NCI-H1930 (cell line): ENCODE results near the gene POLD3.

Experiments used
- DNase-seq, 2 experiments: peaks; one replicate each; lab custom pipeline; 2025; lab: John Stamatoyannopoulos, UW

Gene POLD3, protein sequence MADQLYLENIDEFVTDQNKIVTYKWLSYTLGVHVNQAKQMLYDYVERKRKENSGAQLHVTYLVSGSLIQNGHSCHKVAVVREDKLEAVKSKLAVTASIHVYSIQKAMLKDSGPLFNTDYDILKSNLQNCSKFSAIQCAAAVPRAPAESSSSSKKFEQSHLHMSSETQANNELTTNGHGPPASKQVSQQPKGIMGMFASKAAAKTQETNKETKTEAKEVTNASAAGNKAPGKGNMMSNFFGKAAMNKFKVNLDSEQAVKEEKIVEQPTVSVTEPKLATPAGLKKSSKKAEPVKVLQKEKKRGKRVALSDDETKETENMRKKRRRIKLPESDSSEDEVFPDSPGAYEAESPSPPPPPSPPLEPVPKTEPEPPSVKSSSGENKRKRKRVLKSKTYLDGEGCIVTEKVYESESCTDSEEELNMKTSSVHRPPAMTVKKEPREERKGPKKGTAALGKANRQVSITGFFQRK

DNA sequence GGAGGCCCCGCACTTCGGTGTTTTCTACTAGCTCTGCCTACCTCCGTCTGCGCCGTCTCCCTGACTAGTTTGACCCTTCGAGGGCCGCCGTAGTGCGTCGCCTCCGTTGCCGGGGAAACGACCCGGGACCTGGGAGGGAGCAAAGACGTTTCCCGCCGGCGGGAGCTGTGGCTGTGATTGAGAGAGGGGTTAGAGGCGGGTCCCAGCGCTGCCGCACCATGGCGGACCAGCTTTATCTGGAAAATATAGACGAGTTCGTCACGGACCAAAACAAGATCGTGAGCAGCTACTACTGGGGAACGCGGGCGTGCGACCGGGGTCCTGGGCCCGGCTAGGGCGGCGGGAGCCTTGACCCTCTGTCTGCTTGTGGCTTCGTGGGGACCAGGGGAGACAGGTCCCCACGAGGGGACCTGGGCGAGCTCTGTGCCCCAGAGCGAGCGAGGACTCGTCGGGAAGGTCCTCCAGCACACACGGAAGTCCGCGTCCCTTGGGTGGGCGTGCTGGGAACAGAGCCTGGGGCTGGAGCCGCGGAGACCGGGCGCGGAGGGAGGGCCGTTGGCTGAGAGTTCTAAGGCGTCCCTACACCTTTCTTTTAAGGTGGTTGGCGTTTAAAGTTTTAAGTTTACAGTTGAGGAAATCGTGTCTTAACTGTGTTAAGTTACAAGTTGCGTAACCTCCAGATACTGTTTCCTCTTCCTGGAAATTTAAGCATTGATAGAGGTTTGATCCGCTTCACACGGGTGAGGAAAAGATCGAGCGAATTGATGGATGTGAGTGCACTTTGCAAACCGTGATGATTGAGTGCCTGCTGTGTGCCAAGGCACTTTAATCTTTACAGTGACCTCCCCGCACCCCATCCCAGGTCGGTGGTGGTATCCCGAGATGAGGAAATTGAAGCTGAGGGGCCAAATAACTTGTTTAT lies at the start of gene POLD3:
POLD3 (plus strand) TSS at position 142 of the 922 bp plus-strand sequence; CDS start at position 219, 77 bp downstream.
- peak; percentile 85 to 87 for DNase-seq

DNA sequence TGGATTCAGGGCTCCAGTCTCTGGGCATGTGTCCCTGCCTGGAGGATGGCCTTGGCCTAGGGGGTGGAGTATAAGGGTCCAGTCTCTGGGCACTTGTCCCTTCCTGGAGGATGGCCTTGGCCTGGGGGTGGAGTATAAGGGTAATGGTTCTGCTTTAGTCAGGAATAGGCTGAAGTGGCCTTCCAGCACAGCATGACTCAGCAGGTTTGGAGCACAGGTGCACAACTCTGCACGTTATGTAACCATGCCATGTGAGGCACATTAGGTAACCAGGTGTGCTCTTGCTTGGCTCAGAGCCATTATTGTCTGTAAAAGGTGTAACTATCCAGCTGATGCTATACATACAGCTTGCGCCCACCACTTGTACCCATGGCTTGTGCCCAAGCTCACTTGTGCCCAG lies 48.4 kb upstream of the POLD3 start:
- no peak for DNase-seq

DNA sequence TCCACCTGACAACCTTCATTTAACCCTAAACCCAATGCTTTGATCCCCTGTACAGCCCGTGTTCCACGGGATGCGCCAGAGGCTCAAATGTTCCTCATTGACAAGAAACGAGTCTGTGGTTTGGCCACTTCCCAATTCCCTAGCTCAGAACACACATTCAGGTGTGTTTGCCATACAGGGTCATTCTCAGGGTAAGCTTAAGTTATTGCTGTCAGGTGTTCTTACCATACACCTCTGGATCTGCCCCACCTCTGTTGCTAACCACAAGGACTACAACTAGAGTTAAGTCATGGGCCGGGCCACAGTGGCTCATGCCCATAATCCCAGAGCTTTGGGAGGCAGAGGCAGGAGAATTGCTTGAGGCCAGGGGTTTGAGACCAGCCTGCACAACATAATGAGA lies 45.6 kb upstream of the POLD3 start:
- no peak for DNase-seq

DNA sequence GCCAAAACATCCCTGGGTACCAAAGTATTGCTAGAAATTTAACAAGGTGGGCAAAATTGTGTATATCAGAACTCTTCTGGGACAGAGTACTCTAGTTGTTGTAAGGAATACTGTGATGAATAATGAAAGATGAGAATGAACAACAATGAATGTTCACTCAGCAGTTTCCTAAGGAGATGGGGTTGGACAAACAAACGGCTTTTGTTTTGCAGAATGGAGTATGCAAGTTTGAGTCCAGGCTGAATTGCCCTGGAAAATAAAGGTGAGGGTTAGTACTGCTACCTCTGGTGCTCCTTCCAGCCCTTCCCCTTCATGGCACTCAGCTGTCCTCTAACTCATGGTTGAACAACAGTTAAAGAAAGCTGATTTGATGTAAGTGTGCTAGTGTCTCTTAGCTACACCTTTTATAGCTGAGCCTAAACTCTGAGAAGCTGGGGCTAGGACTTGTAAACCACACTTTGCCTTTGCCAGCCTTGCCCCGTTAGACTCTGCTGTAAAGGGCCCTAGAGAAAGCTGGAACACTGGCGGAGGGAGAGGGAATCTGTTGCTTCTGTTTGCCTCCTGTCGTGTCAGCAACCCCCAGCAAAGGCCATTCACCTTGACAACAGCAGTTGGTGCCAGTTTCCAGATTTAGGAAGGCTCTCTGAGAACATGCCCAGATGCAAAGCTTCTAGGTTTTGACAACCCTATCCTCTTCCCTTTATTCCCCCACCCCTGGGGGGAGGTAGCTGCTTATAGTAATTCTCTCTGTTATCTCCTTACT lies 41.2 kb upstream of the POLD3 start:
- DNase-seq, result no peak

DNA sequence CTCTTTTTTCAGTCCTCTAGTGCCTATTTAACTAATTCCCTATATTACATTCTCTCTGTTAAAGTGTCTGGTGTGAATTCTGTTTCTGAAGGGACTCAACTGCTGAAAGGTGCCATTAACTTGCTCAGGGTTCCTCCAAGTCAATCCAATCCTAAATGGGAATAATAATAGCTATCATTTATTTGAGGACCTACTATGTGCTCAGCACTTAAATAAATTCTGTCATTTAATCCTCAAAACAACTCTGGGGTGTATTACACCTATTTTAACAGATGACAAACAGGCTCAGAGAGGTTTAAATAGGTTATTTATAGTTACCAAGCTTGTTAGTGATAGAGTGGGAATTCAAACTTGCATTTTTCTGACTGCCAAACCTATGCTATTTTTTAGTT lies 40.6 kb upstream of the POLD3 start:
- no peak for DNase-seq

DNA sequence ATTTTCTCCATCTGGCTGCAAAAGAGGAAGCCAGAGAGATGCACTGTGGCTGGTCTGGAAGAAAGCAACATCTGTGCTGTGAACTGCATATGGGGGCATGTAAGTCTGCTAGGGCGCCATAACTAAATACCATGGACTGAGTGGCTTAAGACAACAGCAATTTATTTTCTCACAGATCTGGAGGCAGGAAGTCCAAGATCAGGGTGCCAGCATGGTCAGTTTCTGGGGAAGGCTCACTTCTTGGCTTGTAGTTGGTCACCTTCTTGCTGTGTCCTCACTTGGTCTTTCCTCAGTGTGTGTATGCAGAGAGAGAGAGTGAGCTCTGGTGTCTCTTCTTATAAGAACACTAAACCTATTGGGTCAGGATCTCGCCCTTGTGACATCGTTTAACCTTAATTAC lies 34.9 kb upstream of the POLD3 start:
- DNase-seq, result no peak

DNA sequence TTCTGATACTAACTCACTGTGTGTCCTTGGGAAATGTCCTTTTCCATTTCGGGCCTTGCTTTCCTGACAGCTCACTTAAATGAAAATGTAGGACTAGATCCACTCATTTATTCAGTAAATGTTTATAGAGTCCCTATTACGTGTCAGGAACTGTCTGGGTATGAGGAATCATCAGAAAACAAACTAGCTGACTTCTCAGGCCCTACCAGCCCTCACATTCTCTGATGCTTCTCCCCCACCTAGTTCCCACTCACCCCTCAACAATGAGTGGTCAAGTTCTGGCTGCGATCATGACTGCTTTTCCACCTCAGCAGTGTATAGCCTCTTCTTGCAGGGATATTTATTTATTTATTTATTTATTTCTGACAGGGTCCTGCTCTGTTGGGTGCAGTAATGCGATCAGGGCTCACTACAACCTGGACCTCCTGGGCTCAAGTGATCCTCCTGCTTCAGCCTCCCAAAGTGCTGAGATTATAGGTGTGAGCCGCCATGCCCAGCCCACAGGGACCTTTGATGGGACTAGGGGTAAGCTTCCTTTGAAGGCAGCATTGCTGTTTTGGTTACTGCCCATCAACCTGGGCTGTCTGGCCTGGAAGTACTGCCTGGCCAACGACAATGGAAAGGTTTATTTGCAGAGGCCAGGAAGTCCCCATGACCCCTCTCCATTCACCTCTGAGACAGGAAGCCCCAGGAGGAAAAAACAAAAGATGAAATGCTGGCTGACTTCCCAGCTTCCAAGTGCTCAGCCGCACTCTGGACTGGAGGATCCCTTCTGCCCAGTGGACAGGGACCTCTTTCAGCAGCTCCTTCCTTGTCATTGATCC lies 33.1 kb upstream of the POLD3 start:
- DNase-seq, result no peak

DNA sequence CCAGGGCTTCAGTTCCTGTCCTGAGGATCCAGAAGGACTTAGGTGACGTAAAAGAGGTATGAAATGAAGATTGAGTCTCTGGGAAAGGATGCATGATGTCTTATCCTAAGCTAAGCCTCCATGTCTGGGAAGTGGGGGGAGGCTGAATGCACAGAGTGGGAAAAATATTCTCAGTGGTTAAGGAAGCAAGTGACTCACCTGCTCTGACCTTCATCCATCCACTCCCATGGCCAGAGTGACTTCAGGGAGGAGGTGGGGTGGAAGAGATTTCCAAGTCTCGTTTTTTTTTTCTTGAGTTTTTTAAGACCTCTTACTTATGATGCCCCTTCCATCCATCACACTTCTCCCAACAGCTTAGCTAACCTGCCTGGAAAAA lies 32.5 kb upstream of the POLD3 start:
- DNase-seq, result no peak

DNA sequence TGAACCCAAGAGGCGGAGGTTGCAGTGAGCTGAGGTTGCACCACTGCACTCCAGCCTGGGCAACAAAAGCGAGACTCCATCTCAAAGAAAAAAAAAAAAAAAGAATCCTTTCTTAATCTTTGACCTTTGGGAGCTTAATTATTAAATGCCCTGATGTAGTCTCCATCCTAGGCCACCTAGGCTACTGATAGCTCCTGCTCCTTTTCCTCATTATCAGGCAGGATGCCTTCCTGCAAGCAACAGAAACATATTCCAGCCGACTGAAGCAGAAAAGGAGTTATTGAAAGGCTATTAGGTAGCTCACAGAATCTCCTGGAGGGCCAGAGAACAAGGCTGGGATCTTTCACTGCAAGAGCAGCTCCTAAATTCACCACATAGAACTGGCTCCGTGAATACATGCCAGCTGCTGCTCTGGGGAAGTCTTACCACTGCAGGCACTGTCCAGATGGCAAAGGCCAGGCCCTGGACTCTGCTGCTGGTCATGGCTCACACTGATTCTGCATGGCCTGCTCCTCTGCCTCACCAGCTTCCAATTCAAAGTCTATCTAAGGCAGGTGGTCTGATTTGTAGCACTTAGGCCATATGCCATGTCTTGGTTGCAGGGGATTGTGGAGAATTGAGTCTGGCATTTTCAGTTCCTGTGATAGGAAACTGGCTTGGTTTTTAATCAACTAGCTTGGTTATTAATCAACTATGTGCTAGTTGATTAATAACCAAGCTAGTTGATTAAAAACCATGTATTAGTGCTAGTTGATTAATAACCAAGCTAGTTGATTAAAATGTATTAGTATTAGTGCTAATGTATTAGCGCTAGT lies 26.0 kb upstream of the POLD3 start:
- no peak for DNase-seq

DNA sequence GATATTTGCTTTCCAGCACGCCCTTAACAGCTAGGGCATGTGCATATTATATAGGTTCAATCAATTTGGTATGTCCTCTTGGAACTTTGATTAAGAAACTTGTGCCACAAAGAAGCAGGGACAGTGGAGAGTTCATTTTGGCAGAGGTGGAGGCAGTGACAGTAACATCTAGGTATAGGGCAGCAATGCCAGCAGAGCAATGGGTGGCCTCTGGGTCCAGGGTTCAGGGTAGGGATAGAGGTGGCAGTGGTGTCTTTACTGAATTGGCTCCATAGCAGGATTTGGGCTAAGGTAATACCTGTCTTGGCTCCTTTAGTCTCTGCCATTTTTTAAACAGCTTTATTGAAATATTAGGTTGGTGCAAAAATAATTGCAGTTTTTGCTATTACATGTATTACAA lies 24.4 kb upstream of the POLD3 start:
- no peak for DNase-seq

DNA sequence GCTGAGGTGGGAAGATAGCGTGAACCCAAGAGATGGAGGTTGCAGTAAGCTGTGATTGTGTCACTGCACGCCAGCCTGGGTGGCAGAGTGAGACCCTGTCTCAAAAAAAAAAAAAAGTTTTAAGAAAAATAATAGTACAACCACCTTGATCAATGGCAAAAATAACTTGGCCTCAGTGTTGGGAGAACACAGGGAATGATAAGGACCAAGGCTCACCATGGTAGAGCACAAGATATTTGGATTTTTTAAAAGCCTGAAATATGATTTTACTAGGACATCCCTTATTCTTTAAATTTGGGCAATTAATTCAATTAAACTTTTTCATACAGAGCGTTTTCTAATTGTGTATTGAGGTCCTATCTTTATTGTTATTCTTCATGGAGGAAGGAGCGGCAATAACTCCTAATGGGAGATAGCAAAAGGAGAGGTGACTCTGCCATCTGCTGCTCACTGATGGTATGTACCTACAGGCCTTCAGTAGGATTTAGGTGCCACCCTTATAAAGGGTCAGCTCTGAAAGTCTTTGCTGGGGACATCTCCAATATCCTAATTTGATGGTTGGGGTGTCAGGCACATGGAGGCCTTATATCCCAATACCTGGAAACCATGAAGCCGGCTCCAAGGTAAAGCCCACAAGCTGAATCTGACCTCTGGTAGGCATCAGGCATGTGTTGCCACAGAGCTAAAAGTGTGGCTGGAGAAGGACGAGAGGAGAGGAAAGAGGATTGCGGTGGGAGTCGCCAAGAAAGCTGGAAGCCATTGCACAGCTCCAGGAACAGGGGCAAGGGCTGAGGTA lies 21.9 kb upstream of the POLD3 start:
- peak; percentile 21 to 43 for DNase-seq

DNA sequence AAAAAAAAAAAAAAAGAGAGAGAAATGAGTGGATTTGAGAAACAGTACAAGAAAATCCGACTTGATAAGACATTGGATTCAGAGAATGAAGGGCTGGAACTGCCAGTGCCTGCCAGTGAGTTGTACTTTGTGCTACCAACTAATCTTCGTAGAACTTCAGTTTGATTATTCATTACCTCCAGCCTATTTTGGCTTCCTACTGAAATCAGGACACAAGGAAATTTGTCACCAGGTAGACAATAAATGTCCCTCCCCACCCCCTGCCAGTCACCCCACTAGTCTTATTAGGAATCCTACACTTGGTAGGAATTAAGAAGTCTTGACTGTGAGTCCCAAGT lies 21.4 kb upstream of the POLD3 start:
- no peak for DNase-seq

DNA sequence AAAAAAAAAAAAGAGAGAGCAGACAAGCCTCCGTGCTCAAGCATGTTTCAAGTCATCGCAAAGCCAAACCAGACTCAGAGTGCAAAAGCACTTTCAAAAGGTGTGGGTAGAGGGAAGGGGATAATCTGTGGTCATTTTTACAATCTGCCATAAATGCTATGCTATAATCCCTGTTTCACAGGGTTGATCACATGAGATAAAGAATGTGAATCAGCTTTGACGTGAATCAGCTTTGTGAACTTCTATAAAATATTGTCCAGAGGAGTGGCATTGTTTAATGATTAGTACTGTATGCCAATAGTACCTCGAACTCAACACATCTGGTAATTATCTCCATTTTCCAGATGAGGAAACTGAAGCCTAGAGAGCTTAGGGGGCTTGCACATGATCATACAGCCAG lies 20.0 kb upstream of the POLD3 start:
- no peak for DNase-seq

DNA sequence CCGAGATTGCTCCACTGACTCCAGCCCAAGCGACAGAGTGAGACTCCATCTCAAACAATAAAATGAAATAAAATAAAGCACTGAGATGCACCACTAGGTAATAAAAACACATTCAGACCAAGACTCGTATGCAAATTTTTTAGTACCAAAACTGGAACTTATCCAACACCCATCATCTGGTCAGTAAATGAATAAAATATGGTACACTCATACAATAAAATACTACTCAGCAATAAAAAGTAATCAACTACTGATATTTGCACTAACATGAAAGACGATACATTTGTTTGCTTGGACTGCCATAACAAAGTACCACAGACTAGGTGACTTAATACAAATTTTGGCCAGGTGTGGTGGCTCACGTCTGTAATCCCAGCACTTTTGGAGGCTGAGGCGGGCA lies 17.8 kb upstream of the POLD3 start:
- no peak for DNase-seq

DNA sequence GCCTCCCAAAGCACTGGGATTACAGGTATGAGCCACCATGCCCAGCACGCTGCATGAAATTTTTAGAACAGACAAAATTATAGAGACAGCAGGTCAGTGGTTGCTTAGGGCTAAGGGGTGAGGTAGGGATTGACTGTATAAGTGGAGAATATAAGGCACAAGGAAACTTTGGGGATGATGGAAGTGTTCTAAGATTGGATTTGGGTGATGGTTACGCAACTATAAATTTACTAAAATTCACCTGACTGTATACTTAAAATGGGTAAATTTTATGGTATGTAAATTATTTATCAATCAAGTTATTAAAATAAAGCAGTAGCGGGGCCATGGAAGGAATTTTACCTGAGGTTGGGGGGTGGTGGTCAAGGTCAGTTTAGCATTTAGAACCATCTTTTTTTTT lies 16.4 kb upstream of the POLD3 start:
- no peak for DNase-seq

DNA sequence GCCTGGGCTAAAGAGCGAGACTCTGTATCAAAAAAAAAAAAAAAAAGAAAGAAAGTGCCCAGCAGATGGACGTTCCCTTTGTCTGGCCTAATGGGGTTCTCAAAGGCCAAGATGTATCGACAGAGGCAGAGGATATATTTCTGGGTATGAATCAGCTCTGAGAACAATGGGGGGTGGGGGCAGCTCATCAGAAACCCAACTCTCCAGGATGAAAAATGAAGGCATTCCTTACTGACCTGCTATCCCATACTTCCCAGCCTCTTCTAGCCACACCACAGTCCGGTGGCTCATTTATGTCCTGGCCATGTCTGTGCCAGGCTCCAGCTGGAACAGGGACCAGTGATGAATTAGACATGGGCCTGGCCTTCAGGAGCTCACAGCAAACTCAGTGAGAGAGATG lies 15.2 kb upstream of the POLD3 start:
- no peak for DNase-seq

DNA sequence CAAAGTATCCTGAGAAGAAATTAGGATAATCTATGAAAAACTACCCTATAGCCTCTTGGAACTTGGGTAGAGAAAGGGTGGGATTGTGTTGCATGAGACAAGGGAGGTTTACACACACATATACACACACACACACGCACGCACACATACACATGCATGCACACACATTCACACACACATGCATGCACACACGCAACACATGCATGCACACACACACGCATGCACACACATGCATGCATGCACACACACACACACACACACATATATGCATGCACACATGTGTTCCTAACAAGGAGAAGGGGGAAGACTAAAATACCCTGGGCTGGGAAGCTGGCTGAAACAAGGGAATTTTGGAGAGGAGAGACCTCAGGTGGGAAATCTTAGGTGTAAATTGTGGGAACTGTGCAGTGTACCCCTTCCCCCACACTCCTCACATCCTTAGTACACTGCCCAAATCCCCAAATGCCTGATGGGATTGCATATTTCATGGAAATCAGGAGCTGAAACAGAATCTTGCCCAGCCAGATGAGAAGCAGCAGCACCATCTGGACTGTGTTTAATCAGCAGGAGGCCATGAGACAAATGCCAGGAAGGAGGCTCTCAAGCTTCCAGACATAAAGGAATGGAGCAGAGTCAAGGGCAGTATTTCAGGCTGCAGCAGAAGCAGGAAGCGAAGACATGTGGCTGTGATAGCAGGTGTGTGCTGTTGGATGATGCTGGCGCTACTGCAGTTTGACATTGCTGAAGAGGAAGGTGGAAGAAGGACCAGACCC lies 14.6 kb upstream of the POLD3 start:
- DNase-seq, result no peak

DNA sequence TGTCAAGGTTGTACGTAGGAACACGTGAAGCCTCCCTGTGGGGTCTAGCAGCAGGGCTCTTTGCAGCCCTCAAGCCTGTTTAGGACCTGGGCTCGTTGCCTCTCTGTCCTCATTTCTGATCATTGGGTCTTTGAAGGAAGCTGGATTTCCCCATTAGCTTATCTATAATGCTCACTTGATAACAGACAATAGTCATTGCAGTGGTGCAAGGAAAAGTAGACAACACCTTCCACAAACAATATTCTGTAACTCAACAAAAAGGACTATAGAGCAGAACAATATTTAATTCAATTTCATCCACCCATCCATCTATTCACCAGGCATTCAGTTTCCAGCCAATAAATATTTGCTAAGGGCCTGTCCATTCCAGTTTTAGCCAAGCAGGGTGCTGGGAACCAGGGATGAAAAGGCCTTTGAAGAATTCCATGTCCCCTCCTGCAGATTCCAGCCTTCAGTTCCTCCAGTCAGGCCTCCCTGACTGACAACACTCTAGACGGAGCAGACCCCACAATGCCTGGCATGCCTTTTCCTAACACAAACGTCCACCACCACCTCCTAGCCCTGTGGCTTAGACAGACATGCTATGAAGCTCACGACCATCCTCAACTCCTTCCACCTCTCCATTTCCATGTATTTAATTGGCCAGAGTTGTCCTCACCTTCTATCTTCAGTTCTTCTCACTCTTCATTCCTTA lies 12.7 kb upstream of the POLD3 start:
- DNase-seq, result peak in 1 of 2 experiments; percentile 11
